Measurements from ENCODE around the gene DAP.

The DAP gene

GRCh38 chr5:10678244-10678643, 82.8 kb downstream of the DAP start:
- no peak for TF ChIP-seq CTCF (IDR thresholded peaks at IDR 0.05; ENCODE audit: insufficient read depth, low read depth, low read length, missing control alignments)
- H3K4me3 ChIP-seq (ENCODE audit: low read depth, low read length): no peak overlapping the region
- no peak for DNase-seq (ENCODE audit: low read depth)

GRCh38 chr5:10677533-10677932, 83.5 kb downstream of the DAP start:
- DNase-seq (ENCODE audit: low read depth): no peak
- TF ChIP-seq CTCF (IDR thresholded peaks at IDR 0.05; ENCODE audit: insufficient read depth, low read depth, low read length, missing control alignments): no peak
- no peak overlapping the region for H3K4me3 ChIP-seq (ENCODE audit: low read depth, low read length)

GRCh38 chr5:10676946-10677345, 84.1 kb downstream of the DAP start:
- no peak overlapping the region for H3K4me3 ChIP-seq (ENCODE audit: low read depth, low read length)
- TF ChIP-seq CTCF (IDR thresholded peaks at IDR 0.05; ENCODE audit: insufficient read depth, low read depth, low read length, missing control alignments): no peak
- no peak for DNase-seq (ENCODE audit: low read depth)

GRCh38 chr5:10676224-10676623, 84.8 kb downstream of the DAP start:
- no peak overlapping the region for H3K4me3 ChIP-seq (ENCODE audit: low read depth, low read length)
- DNase-seq (ENCODE audit: low read depth): no peak
- no peak for TF ChIP-seq CTCF (IDR thresholded peaks at IDR 0.05; ENCODE audit: insufficient read depth, low read depth, low read length, missing control alignments)

GRCh38 chr5:10675177-10675700, 85.8 kb downstream of the DAP start:
- no peak overlapping the region for H3K4me3 ChIP-seq (ENCODE audit: low read depth, low read length)
- TF ChIP-seq CTCF (IDR thresholded peaks at IDR 0.05; ENCODE audit: insufficient read depth, low read depth, low read length, missing control alignments): no peak
- no peak for DNase-seq (ENCODE audit: low read depth)

- no peak for TF ChIP-seq CTCF (IDR thresholded peaks at IDR 0.05; ENCODE audit: insufficient read depth, low read depth, low read length, missing control alignments)
- H3K4me3 ChIP-seq (ENCODE audit: low read depth, low read length): no peak overlapping the region
- no peak for DNase-seq (ENCODE audit: low read depth)
Measured at GRCh38 chr5:10674582-10674981, 86.5 kb downstream of the DAP start.

- TF ChIP-seq CTCF (IDR thresholded peaks at IDR 0.05; ENCODE audit: insufficient read depth, low read depth, low read length, missing control alignments): no peak
- no peak for DNase-seq (ENCODE audit: low read depth)
- no peak overlapping the region for H3K4me3 ChIP-seq (ENCODE audit: low read depth, low read length)
Measured at GRCh38 chr5:10674096-10674495, 86.9 kb downstream of the DAP start.

Measured in GM12865 (cell line).